Brain pericyte (primary cell): Measurements from ENCODE around the gene DSG2.
"Not testable (repeated sequence)": the region's sequence is repeated elsewhere in the genome, so short reads cannot be mapped to it uniquely, and the experiment has no call there.

Experiments used
- DNase-seq: peaks from one replicate; pipeline ENCODE4 v3.0.0-alpha.2; 2012; ENCODE audit warnings: low read depth, low spot score

DSG2 gene

DNA sequence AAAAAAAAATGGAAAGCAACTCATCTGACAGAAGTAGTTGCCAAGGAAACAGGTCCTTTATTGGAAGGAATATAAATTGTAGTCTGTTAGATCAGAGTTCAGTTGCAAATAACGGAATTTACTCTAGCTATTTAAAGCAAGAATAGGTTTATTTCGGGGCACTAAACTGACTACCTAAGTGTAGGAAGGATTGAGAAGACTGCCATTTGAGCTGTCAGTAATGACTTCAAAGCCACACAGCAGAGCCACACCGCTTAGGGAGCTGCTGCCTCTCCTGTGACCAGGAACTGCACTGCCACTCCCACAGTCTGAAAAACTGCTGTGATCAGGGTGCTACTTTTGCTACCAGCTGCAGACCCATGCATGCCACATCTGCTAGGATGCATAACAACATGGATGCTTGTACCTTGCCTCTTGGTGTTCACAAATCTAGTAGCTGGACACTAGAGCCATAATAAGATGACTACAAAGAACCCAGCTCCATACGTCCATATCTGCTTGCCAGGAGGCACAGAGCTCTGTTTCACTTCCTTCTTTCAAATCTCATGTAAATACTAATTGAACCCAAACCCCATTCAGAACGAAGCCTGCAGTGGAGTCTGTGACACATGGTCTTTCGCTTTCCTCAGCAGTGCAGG is 2.2 kb downstream of the DSG2 start:
- no peak for DNase-seq

DNA sequence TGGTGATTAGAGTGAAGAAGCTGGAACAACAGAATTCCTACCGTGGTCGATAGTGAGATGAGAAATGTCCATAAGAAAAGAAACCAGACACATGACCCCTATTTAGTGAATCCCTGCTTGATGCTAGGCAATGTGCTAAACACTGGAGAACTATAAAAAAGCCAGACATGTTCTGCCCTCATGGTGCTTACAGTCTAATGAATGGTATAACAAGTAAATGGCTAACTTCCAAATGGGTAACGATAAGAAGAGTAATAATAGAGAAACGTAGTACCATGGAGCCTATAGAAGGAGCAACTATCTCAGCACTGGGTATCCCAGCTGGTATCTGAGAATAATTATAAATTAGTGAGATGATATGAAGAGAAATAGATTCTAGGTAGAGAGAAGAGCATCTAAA is 5.0 kb downstream of the DSG2 start:
- no peak for DNase-seq

DNA sequence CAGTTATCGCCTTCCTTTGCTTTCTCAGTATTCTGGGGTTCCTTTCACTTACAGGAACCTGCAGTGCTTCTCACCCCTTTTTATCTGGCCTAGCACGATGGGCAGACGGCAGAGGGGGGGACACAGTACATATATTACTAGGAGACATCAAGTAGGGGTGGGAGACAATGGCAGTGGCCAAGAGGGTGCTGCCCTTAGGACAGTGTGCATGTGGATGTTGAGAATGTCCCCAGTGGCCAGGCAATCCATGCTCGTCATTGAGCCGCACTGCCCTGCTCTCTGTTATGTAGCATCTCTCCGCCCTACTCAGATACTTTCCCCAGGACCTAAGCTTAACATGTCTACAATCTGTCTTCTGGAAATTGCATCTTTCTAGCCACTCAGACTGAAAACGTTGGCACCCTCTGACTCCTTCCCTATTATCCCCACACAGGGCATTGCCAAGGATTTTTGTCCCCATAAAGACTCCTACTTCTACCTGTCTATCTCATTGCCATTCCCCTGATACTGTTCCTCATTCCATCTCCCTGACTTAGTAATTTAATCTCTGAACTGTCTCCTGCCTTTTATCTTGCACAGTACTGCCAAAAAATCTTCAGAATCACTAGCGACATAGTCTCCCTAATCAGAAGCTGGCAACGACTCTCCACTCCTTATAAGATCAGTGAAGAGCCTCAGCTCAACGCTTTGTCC is 6.6 kb downstream of the DSG2 start:
- no peak for DNase-seq

DNA sequence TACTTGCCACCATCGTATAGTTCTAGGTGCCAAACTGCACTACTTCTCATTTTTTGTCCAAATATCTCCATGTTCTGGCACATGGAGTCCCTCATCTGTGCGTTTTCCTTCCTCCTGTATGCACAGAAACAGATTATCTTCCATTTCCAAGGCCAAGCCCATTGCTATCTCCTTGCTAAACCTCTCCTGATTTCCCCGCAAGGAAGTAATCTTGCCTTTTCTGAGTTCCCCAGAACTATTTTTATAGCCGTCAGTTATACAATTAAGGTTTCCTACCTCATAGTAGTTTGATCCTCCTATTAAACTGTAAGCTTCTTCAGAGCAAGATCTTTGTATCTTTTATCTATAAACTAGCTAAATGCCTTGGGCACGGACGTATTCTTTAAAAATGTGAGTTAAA is 7.2 kb downstream of the DSG2 start:
- no peak for DNase-seq

DNA sequence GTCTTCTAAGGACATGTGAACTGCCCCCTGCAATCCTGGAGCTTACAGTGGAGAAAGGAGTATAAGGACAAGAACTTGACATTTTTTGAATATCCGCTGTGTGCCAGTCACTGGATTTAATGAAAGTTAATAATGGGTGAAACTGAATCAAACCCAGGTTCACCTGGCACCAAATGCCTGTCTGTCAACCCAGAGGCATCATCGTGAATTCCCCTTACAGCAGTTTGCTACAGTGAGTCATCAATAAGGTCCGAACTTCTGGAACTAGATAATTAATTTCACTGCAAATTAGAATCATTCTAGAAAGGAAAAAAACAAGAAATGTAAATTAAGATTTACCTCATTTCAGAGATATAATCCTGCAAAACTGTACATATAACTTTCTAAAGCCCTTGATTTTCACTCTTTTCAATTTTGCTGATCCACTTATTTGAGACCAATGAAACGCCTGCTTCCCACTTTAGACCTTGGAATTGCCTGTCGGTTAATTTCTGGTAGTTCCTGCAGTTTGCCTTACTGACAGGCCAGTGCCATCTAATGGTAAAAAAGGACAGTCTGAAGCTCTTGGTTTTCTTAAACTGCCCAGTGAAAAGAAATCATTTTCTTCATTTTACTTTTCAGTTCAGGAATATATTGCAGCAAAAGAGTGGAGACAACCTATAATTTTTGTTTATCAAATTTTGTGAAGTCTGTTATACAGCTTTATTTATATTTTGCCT is 8.2 kb downstream of the DSG2 start:
- no peak for DNase-seq

DNA sequence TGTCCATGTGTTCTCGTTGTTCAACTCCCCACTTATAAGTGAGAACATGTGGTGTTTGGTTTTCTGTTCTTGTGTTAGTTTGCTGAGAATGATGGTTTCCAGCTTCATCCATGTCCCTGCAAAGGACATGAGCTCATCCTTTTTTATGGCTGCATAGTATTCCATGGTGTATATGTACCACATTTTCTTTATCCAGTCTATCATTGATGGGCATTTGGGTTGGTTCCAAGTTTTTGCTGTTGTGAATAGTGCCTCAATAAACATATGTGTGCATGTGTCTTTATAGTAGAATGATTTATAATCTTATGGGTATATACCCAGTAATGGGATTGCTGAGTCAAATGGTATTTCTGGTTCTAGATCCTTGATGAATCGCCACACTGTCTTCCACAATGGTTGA is 9.1 kb downstream of the DSG2 start:
- DNase-seq, result not testable (repeated sequence)

DNA sequence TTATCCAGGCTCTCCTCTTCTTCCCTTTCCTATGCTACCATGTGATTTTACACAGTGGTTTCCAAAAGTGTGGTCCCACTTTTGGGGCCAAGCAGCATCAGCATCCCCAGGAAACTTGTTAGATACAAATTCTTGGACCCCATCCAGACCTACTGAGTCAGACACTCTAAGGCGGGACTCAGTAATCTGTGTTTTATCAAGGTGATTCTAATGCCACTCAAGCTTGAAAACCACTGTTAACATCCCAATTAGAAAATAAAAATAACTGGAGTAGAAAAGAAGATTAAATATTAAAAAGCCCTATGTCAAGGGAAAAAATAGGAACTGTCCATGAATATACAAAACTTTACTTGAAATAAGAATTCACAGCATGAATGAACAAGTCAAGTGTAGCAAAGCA is 10.8 kb downstream of the DSG2 start:
- no peak for DNase-seq

DNA sequence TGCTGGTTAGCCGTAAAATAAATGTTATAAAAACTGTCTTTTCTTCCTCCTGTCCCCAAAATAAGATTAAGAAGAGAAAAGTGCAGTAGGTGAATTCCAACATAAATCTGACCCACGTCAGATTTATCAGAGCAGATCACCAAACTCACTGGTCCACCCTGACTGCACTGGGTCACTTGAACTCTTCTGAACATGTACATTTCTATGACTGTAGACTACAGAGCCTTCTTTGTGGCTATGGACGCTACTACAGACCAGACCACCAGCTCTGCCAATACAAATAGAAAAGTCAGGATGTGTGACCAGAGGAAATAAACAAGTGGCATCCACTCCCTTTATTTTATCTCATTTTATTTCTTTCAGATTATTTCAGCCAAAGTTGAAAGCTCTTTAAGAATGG is 11.6 kb downstream of the DSG2 start:
- DNase-seq, result no peak

DNA sequence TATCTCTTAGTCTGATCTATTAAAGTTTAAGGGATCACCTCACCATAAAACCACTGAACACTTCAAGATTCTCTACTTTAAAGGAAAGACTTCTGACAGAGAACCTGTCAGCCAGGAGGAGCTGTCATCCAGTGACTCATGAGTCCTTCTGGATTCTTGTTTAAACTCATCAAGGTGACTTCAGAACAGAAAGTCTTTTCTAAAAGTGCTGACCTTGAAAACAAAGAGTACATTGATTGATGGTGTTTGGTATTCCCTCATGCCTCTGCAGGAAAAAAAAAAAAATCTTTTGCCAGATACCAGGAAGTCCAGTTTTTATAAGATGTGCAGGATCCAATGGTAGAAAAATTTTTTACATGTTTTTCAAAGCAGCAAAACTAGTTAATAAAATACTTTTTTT is 12.3 kb downstream of the DSG2 start:
- no peak for DNase-seq

DNA sequence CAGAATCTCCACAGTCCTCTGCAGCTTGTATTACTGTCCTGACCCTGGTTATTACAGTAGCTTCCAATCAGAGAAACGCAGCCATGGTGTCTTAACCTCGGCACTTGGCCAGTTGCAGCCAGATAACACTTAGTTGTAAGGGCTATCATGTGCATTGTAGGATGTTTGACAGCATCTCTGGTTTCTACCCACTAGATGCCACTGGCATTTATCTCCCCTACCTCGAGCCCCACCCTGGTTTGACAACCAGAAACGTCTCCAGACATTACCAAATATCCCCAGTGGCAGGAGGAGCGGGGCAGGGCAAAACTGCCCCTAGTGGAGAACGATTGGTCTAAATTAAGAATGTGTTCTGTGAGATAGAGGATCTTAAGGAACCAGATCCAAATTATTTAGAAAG is 13.1 kb downstream of the DSG2 start:
- DNase-seq, result no peak

DNA sequence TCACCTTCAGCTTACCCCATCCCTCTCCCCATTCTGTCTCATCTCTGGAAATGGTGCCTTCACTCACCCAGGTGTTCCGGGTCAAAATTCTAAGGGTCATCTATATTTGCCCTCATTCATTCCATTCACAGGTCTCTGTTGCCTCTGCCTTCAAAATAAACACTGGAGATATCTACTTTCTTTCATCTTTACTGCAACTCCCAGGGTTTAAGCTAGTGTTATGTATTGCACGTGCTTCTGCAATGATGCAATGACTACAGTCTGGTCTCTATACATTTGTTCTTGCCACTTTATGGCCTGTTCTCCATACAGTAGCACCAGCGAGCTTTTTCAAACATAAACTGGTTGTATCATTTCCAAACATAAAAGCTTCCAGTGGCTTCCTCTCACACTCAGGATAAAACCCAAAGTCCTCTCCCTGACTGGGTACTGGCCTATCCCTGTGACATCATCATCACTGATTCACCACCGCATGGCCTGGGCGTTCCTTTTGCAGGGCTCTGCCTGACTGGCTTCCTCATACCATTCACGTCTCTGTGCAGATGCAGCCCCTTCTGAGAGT is 14.3 kb downstream of the DSG2 start:
- DNase-seq, result no peak

DNA sequence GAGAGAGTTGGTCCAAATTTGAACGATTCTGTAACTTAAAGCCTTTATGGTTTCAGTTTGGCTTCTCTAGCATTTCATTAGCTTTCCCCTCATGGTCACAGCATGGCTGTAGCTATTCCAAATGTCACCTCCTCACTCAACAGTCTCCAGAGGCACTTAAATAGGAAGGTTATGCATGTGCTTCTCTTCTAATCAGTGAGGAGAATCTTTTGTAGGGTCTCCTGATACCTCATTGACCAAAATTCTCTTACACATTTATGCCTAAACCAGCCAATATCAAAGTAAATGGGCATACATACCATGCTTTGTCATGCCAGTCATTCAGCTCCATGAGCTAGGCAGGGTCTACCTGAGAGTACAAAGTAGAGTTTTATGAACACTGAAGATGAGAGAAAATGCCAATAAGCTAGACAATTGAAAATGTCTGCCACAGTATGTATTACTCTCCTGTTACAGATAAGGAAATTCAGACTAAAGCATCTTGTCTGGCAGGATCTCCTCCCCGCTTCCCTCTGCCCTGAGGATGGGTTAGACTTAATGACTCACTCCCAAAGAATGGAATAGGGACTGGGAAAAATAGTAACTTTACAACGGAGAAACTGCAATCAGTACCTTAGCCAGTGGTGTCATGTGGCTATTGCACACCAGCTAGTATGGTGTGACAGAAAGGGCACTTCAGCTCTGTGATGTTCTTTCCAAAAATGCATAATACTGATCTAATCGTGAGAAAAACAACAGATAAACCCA is 15.4 kb downstream of the DSG2 start:
- DNase-seq, result no peak

DNA sequence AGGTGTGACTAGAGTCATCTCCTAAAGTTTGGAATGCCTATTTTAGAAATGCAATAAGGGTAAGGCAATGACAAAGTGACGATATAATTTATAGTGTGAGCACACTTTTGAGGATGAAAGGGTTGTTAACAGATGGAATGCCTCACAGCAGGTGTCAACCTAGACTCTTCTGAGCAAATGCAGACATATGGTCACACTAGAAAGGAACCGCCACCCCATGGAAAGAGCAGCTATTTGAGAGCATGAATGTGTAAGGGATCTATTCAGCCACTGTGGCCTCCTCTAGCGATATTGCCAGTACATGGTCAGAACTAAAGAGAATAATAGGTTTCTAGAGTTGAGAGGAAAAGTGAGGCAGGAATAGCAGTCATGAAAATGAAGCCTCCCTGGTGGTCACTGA is 18.5 kb downstream of the DSG2 start:
- no peak for DNase-seq

DNA sequence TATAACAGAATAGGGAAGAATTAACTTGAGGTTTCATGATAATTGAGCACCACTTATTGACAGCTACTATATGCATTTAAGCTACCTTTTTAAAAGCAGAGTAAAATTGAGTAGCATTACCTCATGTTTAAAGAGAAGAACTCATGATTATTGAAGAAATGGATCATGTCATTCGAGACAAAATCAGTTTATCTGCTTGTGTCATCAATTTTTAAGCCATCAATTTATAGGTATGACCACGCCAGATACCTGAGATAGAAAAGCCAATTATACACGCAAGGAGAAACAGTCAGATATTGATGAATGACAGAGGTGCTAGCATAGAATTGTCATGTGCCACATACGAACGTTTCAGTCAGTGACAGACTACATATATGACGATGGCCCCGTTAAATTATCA is 28.4 kb downstream of the DSG2 start:
- DNase-seq, result no peak

DNA sequence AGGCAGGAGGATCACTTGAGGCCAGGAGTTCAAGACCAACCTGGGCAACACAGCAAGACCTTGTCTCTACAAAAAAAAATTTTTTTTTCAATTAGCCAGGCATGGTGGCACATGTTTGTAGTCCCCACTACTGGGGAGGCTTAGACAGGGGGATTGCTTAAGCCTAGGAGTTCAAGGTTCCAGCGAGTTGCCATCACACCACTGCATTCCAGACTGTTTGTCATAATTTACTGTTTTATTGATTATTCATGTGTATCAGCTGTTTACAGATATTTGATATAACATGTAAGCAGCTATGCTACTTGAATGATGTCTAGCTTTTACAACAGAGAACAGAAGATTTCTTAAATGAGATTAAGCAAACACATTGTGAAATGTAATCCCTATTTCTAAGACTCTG is 35.3 kb downstream of the DSG2 start:
- no peak for DNase-seq

DNA sequence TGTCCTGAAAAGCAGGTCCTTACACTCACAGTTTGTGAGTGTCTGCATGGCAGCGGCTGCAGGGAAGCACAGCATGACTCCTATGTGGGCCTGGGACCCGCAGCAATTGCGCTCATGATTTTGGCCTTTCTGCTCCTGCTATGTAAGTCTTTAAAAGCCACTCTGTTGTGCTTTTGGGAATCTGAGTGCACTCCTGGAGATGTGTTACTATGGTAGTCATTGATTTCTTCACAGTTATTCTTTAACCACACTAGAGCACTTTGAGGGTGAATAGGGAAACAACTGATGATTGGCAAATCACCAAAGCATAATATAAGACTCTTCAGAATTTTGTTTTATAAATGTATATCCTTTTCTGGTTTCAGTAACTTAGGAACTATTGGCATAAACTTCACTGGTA is 40.9 kb downstream of the DSG2 start:
- DNase-seq, result no peak

DNA sequence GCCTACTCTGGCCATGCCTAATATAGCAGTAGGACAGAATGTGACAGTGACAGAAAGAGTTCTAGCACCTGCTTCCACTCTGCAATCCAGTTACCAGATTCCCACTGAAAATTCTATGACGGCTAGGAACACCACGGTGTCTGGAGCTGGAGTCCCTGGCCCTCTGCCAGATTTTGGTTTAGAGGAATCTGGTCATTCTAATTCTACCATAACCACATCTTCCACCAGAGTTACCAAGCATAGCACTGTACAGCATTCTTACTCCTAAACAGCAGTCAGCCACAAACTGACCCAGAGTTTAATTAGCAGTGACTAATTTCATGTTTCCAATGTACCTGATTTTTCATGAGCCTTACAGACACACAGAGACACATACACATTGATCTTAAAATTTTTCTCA is 48.5 kb downstream of the DSG2 start:
- DNase-seq, result no peak

DNA sequence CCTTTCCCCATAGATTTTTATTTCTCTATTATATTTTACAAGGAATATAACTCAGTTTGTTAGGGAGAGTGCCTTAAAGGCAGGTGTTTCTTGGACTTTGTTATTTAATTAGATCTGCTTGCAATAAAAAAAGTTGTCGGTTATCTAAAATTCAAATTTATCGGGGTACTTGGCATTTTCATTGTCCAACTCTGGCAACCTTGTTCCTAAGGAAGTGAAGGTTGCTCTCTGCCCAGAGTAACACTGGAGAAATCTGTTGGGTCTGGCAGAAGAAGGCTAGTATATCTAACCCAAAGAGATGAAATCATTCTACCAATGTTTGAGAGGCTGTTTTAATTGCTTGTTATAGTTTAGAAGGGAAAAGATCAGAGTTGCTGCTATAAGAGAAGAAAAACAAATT is 50.9 kb downstream of the DSG2 start:
- DNase-seq, result no peak

DNA sequence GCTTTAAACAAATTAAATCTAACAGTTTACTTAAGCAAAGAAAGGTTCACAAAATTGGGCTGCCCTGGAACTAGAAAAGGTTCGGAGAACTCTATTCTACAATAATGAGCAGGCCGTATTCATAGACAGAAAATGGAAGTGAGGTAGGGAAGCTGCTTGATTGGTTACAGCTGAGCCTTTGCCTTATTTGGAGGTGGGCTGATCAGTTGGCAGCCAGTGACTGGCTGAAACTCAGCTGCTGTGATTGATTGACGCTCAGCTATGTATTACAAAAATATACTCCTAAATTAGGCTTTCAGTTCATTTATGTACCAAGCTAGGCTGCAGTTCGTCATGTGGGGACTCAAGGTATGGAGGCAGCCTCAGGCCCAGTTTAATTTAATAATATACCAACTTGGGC is 51.4 kb downstream of the DSG2 start:
- DNase-seq, result no peak

DNA sequence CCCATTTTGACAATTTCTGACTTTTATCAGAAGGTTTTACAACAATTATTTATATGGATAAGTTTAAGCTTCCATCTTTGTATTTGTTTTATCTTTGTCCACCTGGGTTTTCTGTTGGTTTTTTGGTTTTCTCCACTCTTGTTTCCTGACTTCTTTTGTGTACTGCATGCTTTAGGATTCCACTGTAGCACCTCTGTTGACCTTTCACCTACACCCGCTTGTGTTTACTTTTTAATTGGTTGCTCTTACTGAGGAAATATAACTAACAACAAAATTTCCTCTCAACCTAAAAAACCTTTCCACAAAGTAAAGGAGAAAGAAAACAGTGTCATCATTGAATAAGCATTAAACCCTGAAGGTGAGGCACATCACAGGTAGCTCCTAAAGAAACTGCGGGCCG is 53.9 kb downstream of the DSG2 start:
- no peak for DNase-seq

DNA sequence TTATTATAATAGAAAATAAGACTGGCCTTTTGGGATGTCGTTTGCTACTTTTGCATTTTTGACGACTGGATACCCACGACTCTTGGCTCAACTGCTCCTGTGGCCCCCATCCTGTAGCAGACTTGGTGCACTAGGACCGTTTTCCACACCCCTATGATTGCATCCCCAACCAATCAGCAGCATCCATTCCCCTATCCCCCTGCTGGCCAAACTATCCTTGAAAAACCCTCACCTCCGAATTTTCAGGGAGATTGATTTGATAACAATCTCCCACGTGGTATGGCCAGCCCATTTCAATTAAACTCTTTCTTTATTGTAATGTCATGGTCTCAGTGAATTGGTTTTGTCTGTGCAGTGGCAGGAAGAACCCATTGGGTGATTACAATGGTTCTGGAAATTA is 55.8 kb downstream of the DSG2 start:
- DNase-seq, result no peak

DNA sequence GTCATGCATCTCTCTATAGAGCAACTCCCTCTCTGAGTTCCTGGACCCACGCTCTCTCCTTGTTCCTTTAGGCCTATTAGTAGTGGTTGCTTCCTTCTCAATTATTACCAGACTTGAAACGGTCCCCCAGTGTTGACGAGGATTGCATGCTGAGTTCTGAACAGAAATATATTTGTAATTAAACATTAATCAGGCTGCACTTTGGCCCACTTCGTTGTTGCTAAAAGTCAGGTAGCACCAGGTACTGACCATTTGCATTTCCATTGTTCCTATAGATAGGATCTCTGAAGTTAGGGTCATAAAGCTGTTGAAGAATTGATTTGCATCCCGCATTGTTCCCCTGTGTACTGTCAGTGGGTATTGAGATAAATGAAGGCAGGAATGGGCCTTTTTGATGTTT is 56.8 kb downstream of the DSG2 start:
- DNase-seq, result no peak
